A204.1 (cell line): ENCODE measurements around the gene PRKAG2.
"Not testable (repeated sequence)": the region's sequence is repeated elsewhere in the genome, so short reads cannot be mapped to it uniquely, and the experiment has no call there.

ENCODE experiments used
- FAIRE-seq: peaks from 2 replicates; lab custom pipeline; 2012; peaks lifted over from hg19 to GRCh38; lab: Jason Lieb, UNC

The PRKAG2 gene

DNA sequence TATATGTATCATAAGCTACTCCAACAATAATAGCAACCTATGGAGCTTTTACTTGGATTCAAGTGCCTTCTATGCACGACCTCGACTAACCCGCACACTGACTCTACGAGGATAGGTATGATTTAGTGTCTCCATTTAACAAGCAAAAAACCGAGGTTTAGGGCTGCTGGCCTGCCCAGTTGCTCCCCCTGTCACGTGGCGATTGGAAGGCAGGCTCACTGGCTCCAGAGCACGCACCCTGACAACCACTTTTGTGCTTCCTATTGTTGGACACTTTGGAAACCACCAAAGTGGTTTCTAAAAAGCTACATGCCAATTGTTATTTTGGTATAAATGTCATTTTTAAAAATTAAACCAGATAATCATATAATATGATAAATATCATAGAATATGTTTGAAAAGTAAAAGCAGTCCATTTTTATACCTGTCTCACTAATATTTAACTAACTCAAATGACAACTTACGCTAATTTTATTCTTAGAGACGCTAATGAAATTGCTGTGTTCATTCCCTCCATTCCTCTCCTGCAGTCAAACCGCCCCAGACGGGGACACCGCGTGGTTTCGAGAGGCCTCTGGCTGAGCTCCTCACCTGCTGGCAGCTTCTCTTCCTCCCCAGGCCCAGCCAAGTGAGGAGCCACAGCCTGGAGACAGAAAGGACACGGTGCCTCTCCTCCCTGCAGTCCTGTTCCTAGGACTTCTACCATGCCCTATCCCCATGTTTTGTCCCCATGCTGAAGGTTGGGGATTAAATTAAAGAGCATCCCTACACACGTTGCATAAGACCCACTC lies 335.0 kb downstream of the PRKAG2 start:
- no peak for FAIRE-seq

DNA sequence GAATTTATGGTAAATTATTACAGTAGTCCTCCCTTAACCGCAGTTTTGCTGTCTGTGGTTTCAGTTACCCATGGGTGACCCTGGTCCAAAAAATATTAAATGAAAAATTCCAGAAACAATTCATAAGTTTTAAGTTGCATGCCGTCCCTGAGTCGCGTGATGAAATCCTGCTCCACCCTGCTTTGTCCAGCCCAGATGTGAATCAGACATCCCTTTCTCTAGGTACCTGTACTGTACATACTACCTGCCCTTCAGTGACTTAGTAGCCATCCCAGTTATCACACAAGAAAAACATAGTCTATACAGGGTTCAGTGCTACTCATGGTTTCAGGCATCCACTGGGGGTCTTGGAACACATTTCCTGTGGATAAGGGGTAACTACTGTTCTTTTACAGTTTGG lies 336.8 kb downstream of the PRKAG2 start:
- no peak for FAIRE-seq

DNA sequence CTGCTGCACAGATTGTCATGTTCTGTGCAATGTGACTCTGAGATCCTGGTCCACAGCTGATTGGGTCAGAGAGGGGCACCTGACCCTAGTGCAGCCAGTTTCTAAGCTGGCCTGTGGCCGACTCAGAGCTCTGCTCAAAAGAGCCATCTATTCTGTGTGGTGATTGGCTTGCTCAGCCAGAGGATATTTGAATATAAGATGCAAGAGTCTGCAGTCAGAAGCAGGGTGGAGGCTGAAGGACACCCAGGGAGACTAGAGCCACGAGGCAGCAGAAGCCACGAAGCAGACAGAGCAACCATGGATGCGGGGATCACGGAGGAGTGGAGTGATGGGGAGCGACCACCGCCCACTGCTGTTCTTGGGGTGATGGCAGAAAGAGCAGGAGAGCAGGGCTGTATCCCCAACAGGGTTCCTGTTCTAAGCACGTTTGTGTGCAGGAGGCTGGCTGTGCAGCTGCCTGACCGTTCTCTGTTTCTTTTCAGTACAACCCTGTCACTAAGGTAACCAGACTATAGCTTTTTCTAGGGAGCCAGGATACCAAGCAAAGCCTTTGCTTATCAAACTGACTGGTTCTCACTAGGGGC lies 337.7 kb downstream of the PRKAG2 start:
- FAIRE-seq, result no peak

DNA sequence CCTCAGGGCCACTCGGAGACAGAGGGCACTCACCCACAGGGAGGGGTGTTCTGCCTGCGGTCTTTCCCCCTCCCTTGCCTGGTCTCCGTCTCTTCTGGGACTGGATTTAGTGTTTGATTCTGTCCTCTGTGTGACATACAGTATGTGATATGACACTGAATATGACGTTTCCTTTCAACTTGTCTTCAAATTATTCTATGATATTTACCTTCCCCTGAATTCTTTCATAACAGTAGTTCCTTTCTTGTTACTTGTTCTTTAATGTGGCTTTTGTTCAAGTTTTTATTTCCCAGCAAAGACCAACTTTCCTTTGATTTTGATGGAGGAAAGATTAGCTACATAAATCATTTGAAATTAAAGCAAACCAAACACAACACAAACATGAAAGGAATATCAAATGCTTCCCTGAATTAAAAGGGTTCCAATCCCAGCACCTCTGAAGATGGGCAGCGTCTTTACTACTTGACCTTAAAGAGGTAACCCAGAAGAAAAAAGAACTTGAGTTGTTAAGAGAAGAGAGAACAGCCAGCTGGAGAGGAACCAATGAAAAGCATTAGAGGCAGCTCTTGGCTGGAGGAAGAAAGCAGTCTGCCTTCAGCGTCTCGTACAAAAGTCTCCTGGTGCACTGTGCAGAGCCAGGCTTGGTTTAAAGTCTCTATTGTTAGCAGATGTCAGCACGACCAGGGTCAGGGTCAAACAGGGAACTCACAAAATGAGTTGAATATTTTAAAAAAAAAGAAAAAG lies 338.9 kb downstream of the PRKAG2 start:
- FAIRE-seq, result no peak

DNA sequence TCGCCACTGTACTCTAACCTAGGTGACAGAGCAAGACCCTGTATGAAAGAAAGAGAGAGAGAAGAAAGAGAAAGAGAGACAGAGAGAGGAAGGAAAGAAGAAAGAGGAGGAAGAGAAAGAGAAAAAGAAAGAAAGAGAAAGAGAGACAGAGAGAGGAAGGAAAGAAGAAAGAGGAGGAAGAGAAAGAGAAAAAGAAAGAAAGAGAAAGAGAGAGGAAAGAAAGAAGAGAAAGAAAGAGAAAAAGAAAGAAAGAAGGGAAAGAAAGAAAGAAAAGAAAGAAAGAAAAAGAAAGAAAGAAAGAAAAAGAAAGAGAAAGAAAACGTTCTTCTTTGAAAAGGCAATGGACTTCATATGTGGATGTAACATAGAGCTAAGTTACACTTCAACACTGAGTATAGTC lies 340.7 kb downstream of the PRKAG2 start:
- not testable (repeated sequence) for FAIRE-seq

DNA sequence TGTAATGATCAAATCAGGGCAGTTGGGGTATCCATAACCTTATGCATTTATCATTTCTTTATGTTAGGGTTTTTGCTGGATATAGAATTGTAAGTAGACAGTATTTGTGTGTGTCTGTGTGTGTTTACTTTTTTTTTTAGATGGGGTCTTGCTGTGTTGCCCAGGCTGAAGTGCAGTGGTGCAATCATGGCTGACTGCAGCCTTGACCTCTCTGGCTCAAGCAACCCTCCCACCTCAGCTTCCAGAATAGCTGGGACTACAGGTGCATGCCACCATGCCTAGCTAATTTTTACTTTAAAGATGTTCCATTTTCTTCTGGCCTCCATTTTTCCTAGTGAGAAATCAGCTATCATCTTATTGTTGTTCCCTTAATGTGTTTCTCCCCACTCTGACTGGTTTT lies 347.1 kb downstream of the PRKAG2 start:
- no peak for FAIRE-seq

DNA sequence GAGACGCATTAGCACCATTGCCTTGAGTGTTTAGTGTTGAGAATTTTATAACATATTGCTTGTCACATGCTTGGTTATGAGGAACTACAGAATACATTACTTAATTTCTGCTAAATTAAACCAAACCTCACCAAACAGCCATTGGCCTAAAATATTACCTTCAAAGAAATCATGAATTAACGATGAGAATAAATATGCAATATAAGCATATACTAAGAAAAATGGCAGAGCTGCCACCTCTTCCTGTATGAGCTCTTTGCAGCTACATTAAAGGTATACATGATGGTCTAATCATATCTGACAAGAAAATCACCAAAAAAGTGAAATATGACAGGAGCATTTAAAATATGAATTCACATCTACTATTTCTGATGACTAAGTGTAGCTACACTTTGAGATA lies 352.1 kb downstream of the PRKAG2 start:
- no peak for FAIRE-seq

DNA sequence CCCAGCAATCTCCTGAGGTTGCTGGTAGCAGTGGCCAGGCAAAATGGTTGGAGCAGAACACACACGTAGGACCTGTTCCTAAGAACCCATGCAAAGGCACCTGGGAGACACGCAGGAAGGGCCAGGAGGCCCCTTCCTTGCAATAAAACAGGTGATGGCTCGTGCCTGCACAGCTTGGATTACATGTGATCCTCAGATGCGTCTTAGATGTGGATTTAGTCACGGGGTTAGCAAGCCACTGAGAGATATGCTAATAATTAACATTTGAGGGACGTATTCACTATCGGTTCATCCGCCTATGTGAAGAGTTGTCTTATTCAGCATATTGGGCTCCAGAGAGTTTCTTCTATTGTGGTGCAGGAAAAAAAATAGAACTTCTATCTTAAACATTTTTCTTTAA lies 352.6 kb downstream of the PRKAG2 start:
- FAIRE-seq, result no peak

DNA sequence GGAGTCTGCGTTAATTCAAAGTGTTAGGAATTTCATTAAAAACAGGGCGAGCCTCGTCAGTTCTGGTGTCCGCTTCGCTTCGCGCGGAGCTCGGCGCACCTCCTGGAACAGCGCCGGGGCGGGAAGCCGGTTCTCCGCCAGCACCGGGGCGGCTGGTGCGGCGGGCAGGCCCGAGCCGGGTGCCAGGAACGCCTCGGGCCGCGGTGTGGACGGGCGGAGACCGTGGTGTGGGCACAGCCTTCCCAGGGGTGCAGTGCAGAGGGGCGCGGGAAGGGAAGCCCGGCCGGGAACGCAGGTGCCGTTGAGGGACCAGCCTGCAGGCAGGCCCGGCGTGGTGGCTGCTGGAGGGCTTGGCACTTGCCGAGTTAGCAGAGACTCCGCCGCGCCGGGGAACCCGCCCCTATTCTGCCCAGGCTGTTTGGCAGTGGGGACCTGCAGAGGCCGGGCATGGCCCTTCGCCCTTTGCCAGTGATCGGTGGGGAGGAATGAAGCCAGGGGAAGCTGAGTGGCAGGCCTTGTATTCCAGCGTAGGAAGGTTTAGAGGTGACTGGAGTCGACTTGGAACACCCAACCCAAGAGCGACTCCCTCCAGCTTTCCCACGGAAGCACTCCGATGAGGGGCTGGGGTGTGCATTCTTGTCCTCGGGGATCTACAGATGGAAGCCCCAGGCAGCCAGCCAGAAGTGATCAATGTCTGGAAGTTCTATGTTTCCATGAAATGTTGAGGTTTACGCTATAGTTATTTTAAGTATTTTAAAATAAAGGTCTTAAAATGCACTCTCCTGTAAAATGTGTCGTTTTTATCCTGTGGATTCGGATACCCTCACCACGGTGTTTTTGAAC lies 356.3 kb downstream of the PRKAG2 start:
- no peak for FAIRE-seq

DNA sequence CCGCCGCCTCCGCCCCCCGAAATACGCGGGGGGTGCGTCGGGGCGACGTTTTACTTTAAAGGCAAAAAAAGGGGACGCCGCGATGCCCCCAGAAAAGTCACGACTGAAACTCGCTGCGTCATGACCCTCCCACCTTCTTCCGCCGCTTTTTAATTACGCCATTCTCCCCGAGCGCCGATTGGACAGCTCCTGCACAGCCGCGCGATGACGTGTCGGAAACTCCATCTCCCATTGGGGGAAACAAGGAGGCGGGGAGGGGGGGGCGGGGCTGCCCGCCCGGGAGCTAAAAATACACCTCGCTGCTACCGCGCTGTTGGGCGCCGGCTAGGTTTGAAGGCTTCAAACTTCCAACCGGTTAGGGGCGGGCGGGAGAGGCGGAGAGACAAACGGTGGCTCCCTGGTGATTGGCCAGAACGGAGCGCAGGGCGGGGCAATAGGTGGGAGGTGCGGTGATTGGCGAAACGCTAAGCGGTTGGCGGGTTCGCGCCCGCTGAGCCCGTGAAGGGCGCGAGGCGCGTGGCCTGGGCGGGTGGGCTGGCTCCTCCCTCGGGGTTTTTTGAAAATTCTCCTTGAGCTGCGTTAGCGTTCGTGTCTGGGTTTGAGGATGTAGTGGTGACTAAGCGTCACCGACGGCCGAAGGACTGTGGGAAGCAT lies 357.0 kb downstream of the PRKAG2 start, which contains the start of gene RHEB:
RHEB (minus strand) TSS at position 131 of the 654 bp plus-strand sequence. CDS start 384 bp downstream, outside the sequence.
- peak; percentile 85 for FAIRE-seq

DNA sequence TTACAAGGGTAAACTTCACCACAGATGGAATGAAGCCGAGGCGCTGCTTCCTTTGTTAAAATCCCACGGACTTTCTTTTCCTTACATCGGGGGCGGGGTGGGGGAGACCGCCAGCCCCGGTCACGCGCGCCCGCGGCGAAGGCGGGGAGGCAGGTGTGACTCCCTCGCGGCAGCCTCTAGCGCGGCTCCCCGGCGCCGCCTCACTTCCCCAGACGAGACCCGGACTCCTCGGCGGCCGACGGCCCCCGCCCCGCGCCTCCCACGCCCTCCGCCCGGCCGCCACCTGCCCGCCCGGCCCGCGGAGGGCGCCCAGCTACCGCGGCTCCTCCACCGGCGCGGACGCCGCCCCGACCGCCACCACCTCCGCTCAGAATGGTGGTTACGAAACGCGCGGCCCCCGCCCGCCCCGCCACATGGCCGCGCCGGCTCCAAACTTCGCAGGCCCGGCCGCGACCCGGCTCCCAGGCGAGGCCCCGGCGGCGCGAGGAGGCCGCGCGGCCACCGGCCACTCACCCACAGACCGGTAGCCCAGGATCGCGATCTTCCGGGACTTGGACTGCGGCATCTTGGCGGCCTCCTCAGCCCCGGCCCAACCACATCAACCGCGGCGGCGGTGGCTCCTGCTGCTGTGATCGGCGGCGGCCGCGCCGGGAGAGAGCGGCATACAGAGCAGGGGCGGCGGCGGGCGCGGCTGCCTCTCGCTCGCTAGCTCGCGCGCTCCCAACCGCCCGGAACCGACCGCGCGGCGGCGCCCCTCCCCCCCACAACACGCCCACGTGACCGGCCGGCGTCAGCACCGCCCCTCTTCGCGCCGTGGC lies 357.8 kb downstream of the PRKAG2 start:
- not testable (repeated sequence) for FAIRE-seq

DNA sequence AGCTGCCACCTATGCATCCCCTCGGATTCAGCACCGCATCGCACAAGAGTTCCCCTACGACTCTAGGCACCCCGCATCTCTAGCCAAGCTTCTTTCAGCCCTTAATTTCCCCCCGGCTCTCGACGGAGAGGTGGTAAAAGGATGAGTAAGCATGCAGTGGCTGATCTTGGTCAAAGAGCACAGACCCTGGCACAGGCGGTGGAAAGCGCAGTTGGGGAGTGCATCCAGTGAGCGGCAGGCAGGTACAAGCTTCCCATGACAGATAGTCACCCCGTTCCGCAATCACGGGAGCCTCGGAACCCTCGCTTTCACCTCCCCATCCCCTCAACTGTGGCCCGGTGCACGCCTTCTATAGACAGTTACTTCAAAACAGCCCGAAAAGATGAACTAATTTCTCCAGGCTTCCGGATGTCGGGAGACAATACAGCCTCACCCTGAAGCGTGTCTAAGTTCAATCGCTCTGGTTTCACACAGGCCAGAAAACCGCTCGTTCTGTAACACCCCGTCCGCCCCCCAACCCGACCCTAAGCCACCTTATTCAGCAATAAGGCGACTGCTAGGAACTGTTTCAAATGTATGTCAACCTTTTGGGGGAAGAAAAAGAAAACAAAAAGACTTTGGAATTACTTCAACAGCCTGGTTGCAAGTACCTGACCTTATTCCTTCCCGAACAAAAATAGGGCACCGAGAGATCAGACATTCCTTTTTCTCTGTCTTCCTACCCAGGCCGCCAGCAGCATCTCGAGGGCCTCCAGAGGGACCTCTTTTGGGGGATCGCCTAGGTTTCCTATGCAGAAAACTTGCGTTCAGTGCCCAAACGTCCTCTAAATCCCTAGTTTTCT lies 358.6 kb downstream of the PRKAG2 start:
- no peak for FAIRE-seq

DNA sequence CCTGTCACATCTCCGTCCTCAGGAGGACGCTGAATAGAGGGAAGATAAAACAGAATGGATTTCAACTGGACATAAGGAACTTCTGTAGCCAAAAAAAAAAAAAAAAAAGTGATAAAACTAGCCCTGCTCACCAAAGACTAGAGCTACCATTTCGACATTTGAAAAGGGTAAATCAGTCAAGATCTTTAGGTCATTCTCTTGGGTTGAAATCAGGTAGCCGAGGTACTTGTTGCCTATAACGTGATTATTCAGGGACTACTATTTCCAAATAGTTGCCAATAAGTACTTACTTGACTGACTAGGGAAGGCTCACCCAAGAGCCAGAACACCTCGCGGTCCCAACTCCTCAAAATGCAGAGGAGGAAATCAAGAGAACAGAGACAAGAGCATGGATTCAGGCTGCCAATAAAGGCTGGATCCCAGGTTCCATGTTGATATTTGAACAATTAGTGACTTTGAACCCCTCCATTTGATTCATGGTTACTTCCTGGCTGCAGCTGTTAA lies 359.3 kb downstream of the PRKAG2 start:
- no peak for FAIRE-seq

DNA sequence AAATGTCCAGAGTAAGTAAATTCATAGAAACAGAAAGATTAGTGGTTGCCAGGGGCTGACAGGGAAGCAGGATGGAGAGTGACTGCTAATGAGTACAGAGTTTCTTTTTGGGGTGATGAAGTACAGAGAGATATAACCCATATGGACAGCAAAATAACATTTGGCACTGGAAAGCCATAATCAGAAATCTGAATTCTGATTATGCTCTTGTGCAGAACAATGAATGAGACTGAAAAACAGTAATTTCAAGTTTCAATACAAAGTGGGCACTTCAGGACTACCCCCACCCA lies 361.7 kb downstream of the PRKAG2 start:
- FAIRE-seq, result no peak

DNA sequence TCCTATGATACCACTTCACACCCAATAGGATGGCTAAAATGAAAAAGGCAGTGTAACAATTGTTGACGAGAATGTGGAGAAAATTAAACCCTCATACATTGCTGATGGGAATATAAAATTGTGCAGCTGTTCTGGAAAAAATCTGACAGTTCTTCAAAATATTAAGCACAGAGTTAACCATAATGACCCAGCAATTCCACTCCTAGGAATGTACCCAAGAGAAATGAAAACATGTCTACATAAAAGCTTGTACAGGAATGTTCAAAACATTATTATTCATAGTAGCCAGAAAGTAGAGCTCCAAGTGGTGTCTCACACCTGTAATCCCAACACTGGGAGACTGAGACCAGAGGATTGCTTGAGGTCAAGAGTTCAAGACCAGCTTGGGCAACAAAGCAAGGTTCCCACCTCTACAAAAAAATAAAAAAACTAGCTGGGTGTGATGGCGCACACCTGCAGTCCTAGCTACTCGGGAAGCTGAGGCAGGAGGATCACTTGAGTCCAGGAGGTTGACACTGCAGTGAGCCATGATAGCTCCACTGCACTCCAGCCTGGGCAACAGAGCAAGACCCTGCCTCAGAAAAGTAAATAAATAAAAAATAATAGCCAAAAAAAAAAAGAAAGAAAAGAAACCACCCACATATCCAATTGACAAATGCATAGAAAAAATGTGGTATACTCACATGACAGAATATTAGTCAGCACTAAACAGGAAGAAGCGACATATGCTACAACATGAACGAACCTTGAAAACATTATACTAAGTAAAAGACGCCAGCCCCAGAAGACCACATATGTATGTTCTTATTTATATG lies 362.2 kb downstream of the PRKAG2 start:
- no peak for FAIRE-seq

DNA sequence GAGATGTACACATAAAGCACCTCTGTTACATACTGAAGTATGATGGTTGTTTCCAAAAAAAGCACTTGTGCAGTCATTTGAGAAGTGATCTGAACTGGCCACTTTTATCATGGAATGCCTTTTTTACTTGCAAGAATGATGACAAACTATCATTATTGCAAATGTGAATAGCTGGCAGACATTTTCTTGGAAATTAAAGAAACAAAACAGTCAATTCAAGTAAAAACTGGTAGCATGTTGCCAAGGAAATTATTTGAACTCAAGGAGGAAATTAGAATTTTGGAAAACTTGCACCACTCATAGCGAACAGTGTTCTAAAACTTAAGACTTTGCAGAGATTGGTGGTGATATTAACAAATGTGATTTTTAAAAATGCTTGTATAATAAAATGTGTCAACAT lies 363.8 kb downstream of the PRKAG2 start:
- FAIRE-seq, result no peak

DNA sequence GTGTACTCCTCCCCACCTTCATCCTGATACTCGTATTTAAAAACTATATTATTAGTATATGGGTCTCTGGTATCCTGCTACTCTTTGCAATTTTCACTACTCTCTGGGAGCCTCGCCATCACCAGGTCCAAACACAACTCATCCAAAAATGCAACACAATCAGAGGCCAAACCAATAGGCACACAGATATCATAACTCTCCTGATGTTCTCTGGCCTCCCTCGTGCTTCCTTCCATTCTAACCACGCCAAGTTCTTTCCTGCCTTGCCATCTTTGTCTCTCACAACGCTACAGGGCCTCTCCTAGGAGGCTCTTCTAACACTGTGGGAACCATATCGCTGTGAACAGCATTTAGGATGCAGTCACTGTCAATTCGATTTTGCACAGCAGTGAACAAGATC lies 364.6 kb downstream of the PRKAG2 start:
- no peak for FAIRE-seq

DNA sequence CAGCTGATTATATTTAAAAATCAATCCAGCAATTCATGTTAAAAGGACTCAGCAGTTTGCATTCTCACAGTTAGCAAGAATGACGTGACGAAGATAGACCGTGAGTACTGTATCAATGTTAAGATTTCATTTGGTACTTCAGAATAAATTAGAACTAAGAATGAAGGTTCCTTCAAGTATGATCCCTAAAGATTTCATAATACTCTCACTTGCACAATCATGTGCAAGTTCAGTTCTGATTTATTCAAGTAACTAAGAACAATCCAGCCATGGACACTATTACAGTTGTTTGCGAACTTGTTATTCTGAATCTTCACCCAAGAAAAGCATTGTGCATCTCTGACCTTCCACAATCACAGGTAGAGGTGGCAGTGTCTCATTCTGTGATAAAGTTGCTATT lies 365.0 kb downstream of the PRKAG2 start:
- no peak for FAIRE-seq

DNA sequence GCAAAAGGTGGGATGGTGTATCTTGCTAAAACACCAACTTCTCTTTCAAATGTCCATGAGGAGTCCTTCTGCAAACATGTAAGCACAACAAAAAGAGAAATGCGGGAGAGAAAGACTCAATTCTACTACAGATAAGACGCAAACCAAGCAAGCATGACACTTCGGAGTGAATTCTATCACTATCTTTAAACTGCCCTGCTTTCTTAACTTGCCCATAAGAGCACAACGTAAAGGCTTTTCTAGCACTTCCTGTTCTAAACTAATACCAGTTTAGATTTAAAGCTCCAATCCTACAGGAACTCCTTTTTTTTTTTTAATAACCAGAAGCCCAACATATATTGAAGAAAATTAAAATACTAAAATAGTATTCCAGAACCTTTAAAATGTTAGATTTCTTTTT lies 365.6 kb downstream of the PRKAG2 start:
- no peak for FAIRE-seq
